ENCODE results near the gene FAM98C. TPM values are rescaled to one million over a fixed set of nuclear protein-coding genes. Genes with fewer than 3 reads are reported as not detected.
A peak's percentile ranks its signal among the peaks of the same experiment; 100 is the strongest.

FAM98C gene
- total RNA-seq, result 10 to 100 TPM; 28.9 to 76.8 (median 48.1) TPM

GRCh38 chr19:38402967-38403674 lies at the start of gene FAM98C:
FAM98C (plus strand) TSS chr19:38403093; CDS start chr19:38403154, 61 bp downstream.
- no peaks in the 10 kb centered on the region for H3K9me3 ChIP-seq
- TF ChIP-seq POLR2A (IDR thresholded peaks at IDR 0.05), result peak; percentile 38 to 54
- TF ChIP-seq, protein P1, sequence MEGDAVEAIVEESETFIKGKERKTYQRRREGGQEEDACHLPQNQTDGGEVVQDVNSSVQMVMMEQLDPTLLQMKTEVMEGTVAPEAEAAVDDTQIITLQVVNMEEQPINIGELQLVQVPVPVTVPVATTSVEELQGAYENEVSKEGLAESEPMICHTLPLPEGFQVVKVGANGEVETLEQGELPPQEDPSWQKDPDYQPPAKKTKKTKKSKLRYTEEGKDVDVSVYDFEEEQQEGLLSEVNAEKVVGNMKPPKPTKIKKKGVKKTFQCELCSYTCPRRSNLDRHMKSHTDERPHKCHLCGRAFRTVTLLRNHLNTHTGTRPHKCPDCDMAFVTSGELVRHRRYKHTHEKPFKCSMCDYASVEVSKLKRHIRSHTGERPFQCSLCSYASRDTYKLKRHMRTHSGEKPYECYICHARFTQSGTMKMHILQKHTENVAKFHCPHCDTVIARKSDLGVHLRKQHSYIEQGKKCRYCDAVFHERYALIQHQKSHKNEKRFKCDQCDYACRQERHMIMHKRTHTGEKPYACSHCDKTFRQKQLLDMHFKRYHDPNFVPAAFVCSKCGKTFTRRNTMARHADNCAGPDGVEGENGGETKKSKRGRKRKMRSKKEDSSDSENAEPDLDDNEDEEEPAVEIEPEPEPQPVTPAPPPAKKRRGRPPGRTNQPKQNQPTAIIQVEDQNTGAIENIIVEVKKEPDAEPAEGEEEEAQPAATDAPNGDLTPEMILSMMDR (IDR thresholded peaks at IDR 0.05), result peak; percentile 96 to 100 (median 99)
- peaks cover 0 to 13% (median 3%) of the 10 kb centered on the region in 4 donors for H3K4me1 ChIP-seq
- H3K27ac ChIP-seq, result peak within 1 kb of the TSS; percentile 85 to 96 (median 90)
- peak; percentile 95 to 99 (median 98) for DNase-seq
- peaks cover 0 to 28% (median 0%) of the 10 kb centered on the region in 3 donors for H3K36me3 ChIP-seq
- peak within 1 kb of the TSS; percentile 77 to 92 (median 86) for H3K4me3 ChIP-seq
- no peaks in the 10 kb centered on the region for H3K27me3 ChIP-seq

DNA sequence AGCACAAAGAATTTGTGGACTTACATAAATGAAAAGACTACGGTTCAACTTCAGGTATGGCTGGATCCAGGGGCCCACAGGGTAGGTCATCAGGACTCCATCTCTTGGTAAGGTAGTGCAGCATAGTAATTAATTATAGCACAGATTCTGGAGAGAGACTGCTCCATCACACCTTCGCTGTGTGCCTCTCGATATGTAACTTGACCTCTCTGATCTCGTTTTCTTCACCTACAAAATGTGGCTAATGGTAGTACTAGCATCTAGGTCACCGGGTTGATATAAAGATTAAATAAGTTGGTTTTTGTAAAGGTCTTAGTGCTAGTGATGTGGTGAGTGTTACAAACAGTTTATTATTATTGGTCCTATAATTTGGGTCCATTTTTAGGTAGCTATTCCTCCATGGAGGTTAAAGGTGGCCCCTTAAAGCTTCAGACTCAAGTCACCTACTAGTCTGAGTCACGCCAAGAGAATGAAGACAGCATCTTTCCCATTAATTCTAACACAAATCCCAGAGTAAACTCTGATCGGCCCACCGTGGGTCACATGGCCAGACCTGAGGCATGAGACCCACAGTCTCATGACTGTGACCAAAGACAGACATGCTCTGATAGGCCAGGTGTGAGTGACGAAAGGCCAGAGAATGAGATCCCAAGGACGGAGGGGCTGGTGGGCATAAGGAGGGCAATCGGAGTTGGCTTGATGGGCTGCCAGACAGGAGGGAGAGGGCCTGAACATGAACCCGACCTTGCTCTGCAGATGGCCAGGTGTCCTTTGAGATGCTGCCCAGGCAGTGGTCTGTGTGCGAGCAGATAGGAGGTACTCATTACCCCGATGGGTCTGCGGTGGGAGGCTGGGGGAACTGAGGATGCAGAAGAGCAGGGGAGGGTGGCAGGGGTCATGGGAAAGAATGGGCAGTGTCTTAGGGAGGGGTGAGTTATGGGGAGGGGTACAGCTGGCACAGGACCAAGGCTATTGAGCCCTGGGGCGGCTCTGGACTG lies 46.9 kb upstream of the FAM98C start:
- Histone ChIP-seq H3K36me3 (no peaks in the 10 kb centered on the region), H3K9me3 (no peaks in the 10 kb centered on the region), H3K4me3 (no peak overlapping the region), H3K27ac (no peak overlapping the region), H3K4me1 (peaks cover 0 to under 1% (median 0%) of the 10 kb centered on the region in 4 donors), H3K27me3 (no peaks in the 10 kb centered on the region)
- no peak for DNase-seq
- TF ChIP-seq POLR2A (IDR thresholded peaks at IDR 0.05), result no peak
- TF ChIP-seq, protein P1 (IDR thresholded peaks at IDR 0.05), result no peak

DNA sequence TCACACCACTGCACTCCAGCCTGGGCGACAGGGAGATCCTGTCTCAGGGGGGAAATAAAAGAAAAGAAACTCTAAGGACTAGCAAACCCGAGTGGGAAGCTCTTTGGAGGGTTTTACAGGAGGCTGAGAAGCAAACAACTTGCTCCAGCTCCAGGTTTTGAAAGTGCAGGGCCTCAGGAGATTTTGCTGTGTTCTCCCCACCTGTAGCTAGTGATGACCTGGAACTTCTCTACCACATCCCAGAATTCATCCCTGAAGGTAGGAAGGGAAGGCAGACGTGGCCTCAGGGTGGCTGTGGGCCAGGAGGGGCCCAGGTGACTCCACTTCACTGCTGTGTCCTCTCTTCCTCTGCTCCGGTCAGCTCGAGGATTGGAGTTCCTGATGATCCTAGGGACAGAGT lies 44.8 kb upstream of the FAM98C start:
- Histone ChIP-seq H3K4me1 (peaks cover 0 to 19% (median 4%) of the 10 kb centered on the region in 4 donors), H3K4me3 (no peak overlapping the region), H3K36me3 (no peaks in the 10 kb centered on the region), H3K27me3 (no peaks in the 10 kb centered on the region), H3K27ac (no peak overlapping the region), H3K9me3 (no peaks in the 10 kb centered on the region)
- DNase-seq, result no peak
- TF ChIP-seq, protein P1 (IDR thresholded peaks at IDR 0.05), result no peak

- DNase-seq, result no peak
- H3K4me1 ChIP-seq, result peaks cover 0 to 19% (median 4%) of the 10 kb centered on the region in 4 donors
- no peak for TF ChIP-seq POLR2A (IDR thresholded peaks at IDR 0.05)
- TF ChIP-seq, protein P1 (IDR thresholded peaks at IDR 0.05), result no peak
- no peaks in the 10 kb centered on the region for H3K9me3 ChIP-seq
- H3K36me3 ChIP-seq, result no peaks in the 10 kb centered on the region
- H3K4me3 ChIP-seq, result no peak overlapping the region
- no peak overlapping the region for H3K27ac ChIP-seq
- H3K27me3 ChIP-seq, result no peaks in the 10 kb centered on the region
Measured at GRCh38 chr19:38359242-38360021, 43.5 kb upstream of the FAM98C start.

- no peaks in the 10 kb centered on the region for H3K27me3 ChIP-seq
- TF ChIP-seq, protein P1 (IDR thresholded peaks at IDR 0.05), result no peak
- no peak for TF ChIP-seq POLR2A (IDR thresholded peaks at IDR 0.05)
- H3K27ac ChIP-seq, result no peak overlapping the region
- DNase-seq, result no peak
- H3K9me3 ChIP-seq, result no peaks in the 10 kb centered on the region
- H3K4me1 ChIP-seq, result peaks cover 0 to 19% (median 4%) of the 10 kb centered on the region in 4 donors
- H3K36me3 ChIP-seq, result no peaks in the 10 kb centered on the region
- H3K4me3 ChIP-seq, result no peak overlapping the region
Measured at GRCh38 chr19:38360351-38360750, 42.5 kb upstream of the FAM98C start.

Data from Peyer's patch (tissue), 4 donors.